Measurements from ENCODE around the gene TMPRSS9. TPM values are rescaled to one million over a fixed set of nuclear protein-coding genes. Genes with fewer than 3 reads are reported as not detected.

The TMPRSS9 gene
- total RNA-seq, 1 donor from 2014 or later, result not detected

DNA sequence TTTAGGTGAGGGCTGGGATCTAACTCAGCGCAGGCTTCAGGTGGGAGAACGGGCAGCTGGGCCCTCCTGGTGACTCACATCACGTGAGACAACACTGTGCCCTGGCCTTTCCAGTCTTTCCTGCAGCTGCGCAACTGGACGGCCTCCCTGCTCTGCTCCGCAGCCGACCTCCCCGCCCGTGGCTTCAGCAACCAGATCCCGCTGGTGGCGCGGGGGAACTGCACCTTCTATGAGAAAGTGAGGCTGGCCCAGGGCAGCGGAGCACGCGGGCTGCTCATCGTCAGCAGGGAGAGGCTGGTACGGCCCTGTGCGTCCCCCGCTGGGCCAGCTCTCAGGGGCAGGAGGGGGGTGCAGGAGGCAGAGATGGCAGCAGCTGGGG, 22.7 kb upstream of the TMPRSS9 start:
- Mint-ChIP-seq H3K9me3 (ENCODE audit: low read depth) (no peaks in the 10 kb centered on the region), H3K36me3 (ENCODE audit: insufficient read depth) (peaks cover 3% of the 10 kb centered on the region), H3K4me1 (ENCODE audit: low read depth) (peaks cover 4% of the 10 kb centered on the region), H3K27ac (peak overlapping the region; percentile 64), H3K4me3 (ENCODE audit: low read depth) (no peak overlapping the region), H3K27me3 (no peaks in the 10 kb centered on the region)
- TF ChIP-seq CTCF (IDR thresholded peaks at IDR 0.05; ENCODE audit: unreplicated experiment), result peak; percentile 32
- no peak for DNase-seq (ENCODE audit: low spot score, unreplicated experiment)

DNA sequence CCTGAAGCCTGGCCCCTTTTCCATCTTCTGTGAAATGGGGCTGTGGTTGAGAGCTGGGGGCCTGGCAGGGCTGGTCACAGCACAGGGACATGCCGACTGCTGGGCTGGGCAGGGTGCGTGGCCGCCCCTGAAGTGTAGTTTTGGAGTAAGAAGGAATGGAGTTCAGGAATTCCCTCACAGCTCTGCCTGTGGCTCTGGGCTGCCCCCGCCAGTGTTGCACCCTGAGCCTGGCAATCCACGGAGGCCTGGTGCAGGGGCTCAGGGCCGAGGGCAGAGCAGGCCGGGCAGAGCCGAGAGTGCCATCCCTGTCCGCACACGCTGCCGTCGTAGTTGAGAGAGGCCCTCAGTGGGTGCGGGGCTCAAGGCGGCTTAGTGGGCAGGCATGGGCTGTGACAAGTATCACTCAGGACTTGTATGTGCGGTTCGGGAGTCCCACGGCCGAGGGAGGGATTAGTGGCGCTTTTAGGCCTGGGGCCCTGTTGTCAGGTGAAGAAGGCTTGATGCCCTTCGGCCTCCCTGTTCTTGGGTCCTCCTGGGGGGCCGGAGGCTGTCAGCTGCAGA, 21.9 kb upstream of the TMPRSS9 start:
- no peak for DNase-seq (ENCODE audit: low spot score, unreplicated experiment)
- no peak overlapping the region for H3K4me3 Mint-ChIP-seq (ENCODE audit: low read depth)
- H3K36me3 Mint-ChIP-seq (ENCODE audit: insufficient read depth), result peaks cover 3% of the 10 kb centered on the region
- no peaks in the 10 kb centered on the region for H3K27me3 Mint-ChIP-seq
- H3K9me3 Mint-ChIP-seq (ENCODE audit: low read depth), result no peaks in the 10 kb centered on the region
- peaks cover 4% of the 10 kb centered on the region for H3K4me1 Mint-ChIP-seq (ENCODE audit: low read depth)
- H3K27ac Mint-ChIP-seq, result no peak overlapping the region
- no peak for TF ChIP-seq CTCF (IDR thresholded peaks at IDR 0.05; ENCODE audit: unreplicated experiment)

GRCh38 chr19:2338751-2339643, 21.1 kb upstream of the TMPRSS9 start:
- no peak overlapping the region for H3K27ac Mint-ChIP-seq
- H3K4me3 Mint-ChIP-seq (ENCODE audit: low read depth), result no peak overlapping the region
- H3K27me3 Mint-ChIP-seq, result no peaks in the 10 kb centered on the region
- no peaks in the 10 kb centered on the region for H3K9me3 Mint-ChIP-seq (ENCODE audit: low read depth)
- H3K4me1 Mint-ChIP-seq (ENCODE audit: low read depth), result peaks cover 2% of the 10 kb centered on the region
- no peak for DNase-seq (ENCODE audit: low spot score, unreplicated experiment)
- TF ChIP-seq CTCF (IDR thresholded peaks at IDR 0.05; ENCODE audit: unreplicated experiment), result no peak
- peaks cover 3% of the 10 kb centered on the region for H3K36me3 Mint-ChIP-seq (ENCODE audit: insufficient read depth)

DNA sequence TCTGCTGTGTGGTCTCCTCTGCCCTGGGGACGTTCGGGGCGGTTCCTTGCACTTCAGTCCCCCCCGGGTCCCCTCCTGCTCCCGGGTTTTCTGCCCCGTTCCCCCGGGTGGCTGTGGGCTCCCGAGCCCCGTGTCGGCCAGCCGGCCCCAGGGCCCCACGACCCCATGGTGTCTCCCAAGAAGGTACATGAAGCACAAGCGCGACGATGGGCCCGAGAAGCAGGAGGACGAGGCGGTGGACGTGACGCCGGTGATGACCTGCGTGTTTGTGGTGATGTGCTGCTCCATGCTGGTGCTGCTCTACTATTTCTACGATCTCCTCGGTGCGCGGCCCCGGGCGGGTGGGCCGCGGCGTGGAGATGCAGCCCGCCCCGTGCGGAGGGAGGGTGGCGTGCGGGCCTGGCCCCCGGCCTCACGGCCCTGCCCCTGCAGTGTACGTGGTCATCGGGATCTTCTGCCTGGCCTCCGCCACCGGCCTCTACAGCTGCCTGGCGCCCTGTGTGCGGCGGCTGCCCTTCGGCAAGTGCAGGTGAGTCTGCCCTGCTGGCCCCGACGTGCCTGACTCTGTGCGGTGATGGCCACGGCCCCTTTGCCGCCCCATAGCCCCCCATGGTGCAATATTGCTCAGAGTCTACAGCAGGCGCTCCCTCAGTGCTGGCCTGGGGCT, 20.3 kb upstream of the TMPRSS9 start:
- no peaks in the 10 kb centered on the region for H3K27me3 Mint-ChIP-seq
- peaks cover 3% of the 10 kb centered on the region for H3K36me3 Mint-ChIP-seq (ENCODE audit: insufficient read depth)
- no peak for TF ChIP-seq CTCF (IDR thresholded peaks at IDR 0.05; ENCODE audit: unreplicated experiment)
- H3K9me3 Mint-ChIP-seq (ENCODE audit: low read depth), result no peaks in the 10 kb centered on the region
- H3K27ac Mint-ChIP-seq, result no peak overlapping the region
- peaks cover 2% of the 10 kb centered on the region for H3K4me1 Mint-ChIP-seq (ENCODE audit: low read depth)
- no peak overlapping the region for H3K4me3 Mint-ChIP-seq (ENCODE audit: low read depth)
- no peak for DNase-seq (ENCODE audit: low spot score, unreplicated experiment)

- no peak for DNase-seq (ENCODE audit: low spot score, unreplicated experiment)
- Mint-ChIP-seq H3K4me1 (ENCODE audit: low read depth) (peaks cover 2% of the 10 kb centered on the region), H3K4me3 (ENCODE audit: low read depth) (no peak overlapping the region), H3K36me3 (ENCODE audit: insufficient read depth) (peaks cover 2% of the 10 kb centered on the region), H3K27me3 (no peaks in the 10 kb centered on the region), H3K9me3 (ENCODE audit: low read depth) (no peaks in the 10 kb centered on the region), H3K27ac (no peak overlapping the region)
- TF ChIP-seq CTCF (IDR thresholded peaks at IDR 0.05; ENCODE audit: unreplicated experiment), result no peak
Observed at GRCh38 chr19:2340496-2341243, 19.4 kb upstream of the TMPRSS9 start.
